ENCODE data around the gene TXK. TPM values are rescaled to one million over a fixed set of nuclear protein-coding genes. Genes with fewer than 3 reads are reported as not detected.

Gene TXK
- total RNA-seq, 1 experiment from 2014 or later: 1.7 TPM

- Histone ChIP-seq H3K4me1 (ENCODE audit: control insufficient read depth in 1 of 2, insufficient read depth in 2 of 2, low read length in 2 of 2) (no peaks in the 10 kb centered on the region), H2AFZ (ENCODE audit: low read depth, low read length, poor library complexity, severe bottlenecking) (no peak overlapping the region), H3K79me2 (ENCODE audit: insufficient read depth, low read length) (no peaks in the 10 kb centered on the region), H3K36me3 (ENCODE audit: control insufficient read depth in 1 of 2, insufficient read depth in 2 of 2, low read length in 2 of 2) (peaks cover 3 to 4% of the 10 kb centered on the region in 2 experiments; a peak in 2 of 4 replicates), H3K9me2 (ENCODE audit: insufficient read depth) (no peaks in the 10 kb centered on the region), H3K9ac (ENCODE audit: low read length) (no peak overlapping the region), H3K4me3 (replicated peaks in 1 of 2; ENCODE audit: low read depth in 1 of 2, low read length in 2 of 2) (no peak overlapping the region), H3K27ac (ENCODE audit: low read depth, low read length) (no peak overlapping the region), H3K4me2 (ENCODE audit: low read length) (no peak overlapping the region), H3K27me3 (ENCODE audit: insufficient read depth, low read length) (no peaks in the 10 kb centered on the region), H4K20me1 (ENCODE audit: insufficient read depth) (no peaks in the 10 kb centered on the region), H3K9me3 (ENCODE audit: control insufficient read depth in 1 of 2, insufficient read depth in 1 of 2, low read depth in 1 of 2, low read length in 2 of 2) (no peaks in the 10 kb centered on the region)
- ATAC-seq (no peak), DNase-seq (ENCODE audit: low read depth, low spot score) (no peak)
- POLR2A ChIA-PET: no interaction called here
- TF ChIP-seq, protein P1, sequence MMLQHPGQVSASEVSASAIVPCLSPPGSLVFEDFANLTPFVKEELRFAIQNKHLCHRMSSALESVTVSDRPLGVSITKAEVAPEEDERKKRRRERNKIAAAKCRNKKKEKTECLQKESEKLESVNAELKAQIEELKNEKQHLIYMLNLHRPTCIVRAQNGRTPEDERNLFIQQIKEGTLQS (IDR thresholded peaks at IDR 0.05): no peak
- CTCF ChIA-PET: no interaction called here
- BruUV-seq (replicated peaks): no TSS peak
- intact Hi-C loops (cut with micrococcal nuclease): no loop called here
- RAD21 ChIA-PET (ENCODE audit: low non-redundant PET in 1 of 2, low total read pairs in 2 of 2, uncharacterized antibody in 2 of 2, unreplicated experiment in 2 of 2): no interaction called here
These were observed 106.4 kb downstream of the TXK start for GRCh38 chr4:48027653-48028052.

DNA sequence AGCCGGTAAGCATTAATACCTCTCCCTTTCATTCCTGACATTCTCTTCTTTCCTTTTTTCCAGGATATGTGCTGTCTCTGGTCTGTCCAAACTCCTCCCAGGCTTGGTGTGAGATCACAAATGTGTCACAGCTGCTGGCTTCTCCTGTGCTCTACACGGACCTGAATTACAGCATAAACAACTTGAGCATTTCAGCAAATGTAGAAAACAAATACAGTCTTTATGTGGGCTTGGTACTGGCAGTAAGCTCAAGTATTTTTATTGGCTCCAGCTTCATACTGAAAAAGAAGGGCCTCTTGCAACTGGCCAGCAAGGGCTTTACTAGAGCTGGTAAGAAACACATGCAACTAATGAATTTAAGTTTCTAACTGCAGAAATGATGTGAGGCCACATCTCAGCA, 109.0 kb downstream of the TXK start:
- POLR2A ChIA-PET: no interaction called here
- H3K4me3 ChIP-seq (replicated peaks in 1 of 2; ENCODE audit: low read depth in 1 of 2, low read length in 2 of 2): no peak overlapping the region
- CTCF ChIA-PET: no interaction called here

DNA sequence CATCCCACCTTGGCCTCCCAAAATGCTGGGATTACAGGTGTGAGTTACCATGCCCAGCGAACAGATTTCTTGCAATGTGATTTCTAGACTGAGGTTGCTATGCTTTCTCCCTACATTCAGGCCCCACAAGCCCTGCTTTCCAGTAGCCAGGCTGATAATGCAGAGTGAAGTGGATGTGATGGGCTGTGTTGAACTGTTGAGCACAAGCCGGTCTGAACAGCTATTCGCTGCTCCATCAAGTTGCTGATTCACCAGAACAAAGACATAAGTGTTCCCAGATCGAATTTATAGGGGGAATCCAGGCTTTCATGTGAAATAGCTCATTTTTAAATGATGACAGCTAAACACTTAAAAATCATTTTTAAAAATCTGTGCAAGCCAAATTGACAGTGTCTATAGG, 109.5 kb downstream of the TXK start:
- no peak overlapping the region for H3K27ac ChIP-seq (ENCODE audit: low read depth, low read length)
- ChIA-PET CTCF (no interaction called here), RAD21 (ENCODE audit: low non-redundant PET in 1 of 2, low total read pairs in 2 of 2, uncharacterized antibody in 2 of 2, unreplicated experiment in 2 of 2) (no interaction called here), POLR2A (no interaction called here)
- DNase-seq (ENCODE audit: low read depth, low spot score) (no peak), ATAC-seq (no peak)
- H3K27me3 ChIP-seq (ENCODE audit: insufficient read depth, low read length): no peaks in the 10 kb centered on the region
- no peaks in the 10 kb centered on the region for H3K9me2 ChIP-seq (ENCODE audit: insufficient read depth)
- peaks cover 3 to 4% of the 10 kb centered on the region in 2 experiments; a peak in 2 of 4 replicates for H3K36me3 ChIP-seq (ENCODE audit: control insufficient read depth in 1 of 2, insufficient read depth in 2 of 2, low read length in 2 of 2)
- no peaks in the 10 kb centered on the region for H3K4me1 ChIP-seq (ENCODE audit: control insufficient read depth in 1 of 2, insufficient read depth in 2 of 2, low read length in 2 of 2)
- no peaks in the 10 kb centered on the region for H3K79me2 ChIP-seq (ENCODE audit: insufficient read depth, low read length)
- no peak for TF ChIP-seq TCF7L2 (IDR thresholded peaks at IDR 0.05; ENCODE audit: borderline replicate concordance, extremely low read depth, insufficient read depth, insufficient read length)
- no peak for TF ChIP-seq EGR1 (IDR thresholded peaks at IDR 0.05; ENCODE audit: low read depth)
- TF ChIP-seq, protein P2, sequence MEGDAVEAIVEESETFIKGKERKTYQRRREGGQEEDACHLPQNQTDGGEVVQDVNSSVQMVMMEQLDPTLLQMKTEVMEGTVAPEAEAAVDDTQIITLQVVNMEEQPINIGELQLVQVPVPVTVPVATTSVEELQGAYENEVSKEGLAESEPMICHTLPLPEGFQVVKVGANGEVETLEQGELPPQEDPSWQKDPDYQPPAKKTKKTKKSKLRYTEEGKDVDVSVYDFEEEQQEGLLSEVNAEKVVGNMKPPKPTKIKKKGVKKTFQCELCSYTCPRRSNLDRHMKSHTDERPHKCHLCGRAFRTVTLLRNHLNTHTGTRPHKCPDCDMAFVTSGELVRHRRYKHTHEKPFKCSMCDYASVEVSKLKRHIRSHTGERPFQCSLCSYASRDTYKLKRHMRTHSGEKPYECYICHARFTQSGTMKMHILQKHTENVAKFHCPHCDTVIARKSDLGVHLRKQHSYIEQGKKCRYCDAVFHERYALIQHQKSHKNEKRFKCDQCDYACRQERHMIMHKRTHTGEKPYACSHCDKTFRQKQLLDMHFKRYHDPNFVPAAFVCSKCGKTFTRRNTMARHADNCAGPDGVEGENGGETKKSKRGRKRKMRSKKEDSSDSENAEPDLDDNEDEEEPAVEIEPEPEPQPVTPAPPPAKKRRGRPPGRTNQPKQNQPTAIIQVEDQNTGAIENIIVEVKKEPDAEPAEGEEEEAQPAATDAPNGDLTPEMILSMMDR (IDR thresholded peaks at IDR 0.05 in 2 of 3, conservative IDR thresholded peaks at IDR 0.05 in 1 of 3; ENCODE audit: borderline replicate concordance in 1 of 3, insufficient read depth in 1 of 3, low read depth in 2 of 3, low read length in 2 of 3): no peak
- no peak for TF ChIP-seq EZH2phosphoT487 (IDR thresholded peaks at IDR 0.05; ENCODE audit: borderline replicate concordance)
- no peak for TF ChIP-seq RAD21 (IDR thresholded peaks at IDR 0.05; ENCODE audit: low read depth)
- TF ChIP-seq CEBPB (IDR thresholded peaks at IDR 0.05; ENCODE audit: low read depth): no peak
- TF ChIP-seq CBX3 (IDR thresholded peaks at IDR 0.05; ENCODE audit: low read depth): no peak
- no TSS peak for BruUV-seq (replicated peaks)
- no peak overlapping the region for H3K9ac ChIP-seq (ENCODE audit: low read length)
- no peak overlapping the region for H2AFZ ChIP-seq (ENCODE audit: low read depth, low read length, poor library complexity, severe bottlenecking)
- H3K9me3 ChIP-seq (ENCODE audit: control insufficient read depth in 1 of 2, insufficient read depth in 1 of 2, low read depth in 1 of 2, low read length in 2 of 2): no peaks in the 10 kb centered on the region
- H3K4me2 ChIP-seq (ENCODE audit: low read length): no peak overlapping the region
- H4K20me1 ChIP-seq (ENCODE audit: insufficient read depth): no peaks in the 10 kb centered on the region
- intact Hi-C loops (cut with micrococcal nuclease): no loop called here
- H3K4me3 ChIP-seq (replicated peaks in 1 of 2; ENCODE audit: low read depth in 1 of 2, low read length in 2 of 2): no peak overlapping the region

More for the DNA sequence above, 109.0 kb downstream of the TXK start:
- intact Hi-C loops (cut with micrococcal nuclease): no loop called here
- Histone ChIP-seq H3K79me2 (ENCODE audit: insufficient read depth, low read length) (no peaks in the 10 kb centered on the region), H3K27ac (ENCODE audit: low read depth, low read length) (no peak overlapping the region), H3K9me3 (ENCODE audit: control insufficient read depth in 1 of 2, insufficient read depth in 1 of 2, low read depth in 1 of 2, low read length in 2 of 2) (no peaks in the 10 kb centered on the region), H2AFZ (ENCODE audit: low read depth, low read length, poor library complexity, severe bottlenecking) (no peak overlapping the region), H4K20me1 (ENCODE audit: insufficient read depth) (no peaks in the 10 kb centered on the region), H3K27me3 (ENCODE audit: insufficient read depth, low read length) (no peaks in the 10 kb centered on the region), H3K36me3 (ENCODE audit: control insufficient read depth in 1 of 2, insufficient read depth in 2 of 2, low read length in 2 of 2) (peaks cover 3 to 4% of the 10 kb centered on the region in 2 experiments; a peak in 2 of 4 replicates), H3K9ac (ENCODE audit: low read length) (no peak overlapping the region), H3K4me1 (ENCODE audit: control insufficient read depth in 1 of 2, insufficient read depth in 2 of 2, low read length in 2 of 2) (no peaks in the 10 kb centered on the region), H3K4me2 (ENCODE audit: low read length) (no peak overlapping the region), H3K9me2 (ENCODE audit: insufficient read depth) (no peaks in the 10 kb centered on the region)
- no peak for ATAC-seq
- RAD21 ChIA-PET (ENCODE audit: low non-redundant PET in 1 of 2, low total read pairs in 2 of 2, uncharacterized antibody in 2 of 2, unreplicated experiment in 2 of 2): no interaction called here
- no TSS peak for BruUV-seq (replicated peaks)
- DNase-seq (ENCODE audit: low read depth, low spot score): no peak
- TF ChIP-seq RAD21 (IDR thresholded peaks at IDR 0.05; ENCODE audit: low read depth): no peak
- TF ChIP-seq FOSL1 (IDR thresholded peaks at IDR 0.05; ENCODE audit: low read depth): no peak

Measured in HCT116 (cell line).